Endothelial cell of umbilical vein (primary cell): Measurements from ENCODE around the gene TMEM181. TPM values are rescaled to one million over a fixed set of nuclear protein-coding genes. Genes with fewer than 3 reads are reported as not detected.

ENCODE experiments used
- BruUV-seq: library from RNA; stranded (reverse); fragments of 400-500 nt; replicated peaks from 2 replicates; lab custom pipeline; 2021; lab: Mats Ljungman, UMichigan
- CTCF ChIA-PET: fragments of 300-600, 350-600 bp; sonication (Branson Sonifier 250); formaldehyde crosslinking; loops from one replicate; lab custom pipeline; 2021; ENCODE audit warnings: antibody characterized with exemption, inconsistent platforms; lab: Charles Lee
- POLR2A ChIA-PET: fragments of 300-600, 350-600 bp; sonication (Branson Sonifier 250); formaldehyde crosslinking; loops from one replicate; lab custom pipeline; 2021; ENCODE audit warnings: antibody characterized with exemption, inconsistent platforms; lab: Charles Lee
- DNase-seq: peaks from one replicate; pipeline ENCODE4 v3.0.0-alpha.2; 2011; ENCODE audit warnings: low read depth, low spot score
- FAIRE-seq: peaks from 2 replicates; lab custom pipeline; 2011; peaks lifted over from hg19 to GRCh38; lab: Jason Lieb, UNC
- H2AFZ ChIP-seq: 2 replicates; pipeline ENCODE4 v1.6.0; 2012; ENCODE audit warnings: low read depth, low read length, control low read depth, inconsistent platforms
- H3K27ac ChIP-seq: 2 replicates; pipeline ENCODE4 v1.5.1; 2011; ENCODE audit warnings: low read depth, mild to moderate bottlenecking, control low read depth, low read length, moderate library complexity; ENCODE audit not compliant: insufficient read depth
- H3K27me3 ChIP-seq, 2 experiments: 2 replicates each; pipeline versions ENCODE4 v1.6.0 to v1.6.1; 2011; ENCODE audit warnings: low read length in 2 of 2, mixed read lengths in 1 of 2; ENCODE audit not compliant: control insufficient read depth in 2 of 2, insufficient read depth in 2 of 2
- H3K36me3 ChIP-seq, 2 experiments: 2 replicates in 1 of 2; 3 replicates in 1 of 2; pipeline ENCODE4 v1.5.1; 2011; ENCODE audit warnings: low read length in 2 of 2, mild to moderate bottlenecking in 1 of 2, moderate library complexity in 1 of 2; ENCODE audit not compliant: control insufficient read depth in 2 of 2, insufficient read depth in 2 of 2; ENCODE audit errors: extremely low read depth in 1 of 2
- H3K4me1 ChIP-seq: 3 replicates; pipeline ENCODE4 v1.5.1; 2011; ENCODE audit warnings: mild to moderate bottlenecking, low read length; ENCODE audit not compliant: control insufficient read depth, insufficient read depth; ENCODE audit errors: extremely low read depth
- H3K4me2 ChIP-seq: 2 replicates; pipeline ENCODE4 v1.6.1; 2011; ENCODE audit warnings: low read length, control low read depth, mixed read lengths; ENCODE audit not compliant: insufficient read depth
- H3K4me3 ChIP-seq, 3 experiments: fragments of 200-600 bp in 1 of 3; sonication (generic), shearing (Covaris generic) in 1 of 3; replicated peaks in 1 of 3; 2 replicates each; pipeline ENCODE4 v1.5.1; 2011 to 2016; ENCODE audit warnings: control low read depth in 3 of 3, low read length in 3 of 3, mild to moderate bottlenecking in 2 of 3, inconsistent platforms in 1 of 3, low read depth in 1 of 3, moderate library complexity in 1 of 3; ENCODE audit not compliant: insufficient read depth in 1 of 3
- H3K79me2 ChIP-seq: 2 replicates; pipeline ENCODE4 v1.6.0; 2012; ENCODE audit warnings: low read length, inconsistent platforms; ENCODE audit not compliant: control insufficient read depth, insufficient read depth
- H3K9ac ChIP-seq: replicated peaks from 2 replicates; pipeline ENCODE3; 2011; ENCODE audit warnings: low read length, control low read depth; ENCODE audit not compliant: insufficient read depth; ENCODE audit errors: extremely low read depth
- H3K9me1 ChIP-seq: replicated peaks from 3 replicates; pipeline ENCODE4 v1.6.0; 2011; ENCODE audit warnings: mild to moderate bottlenecking, low read length; ENCODE audit not compliant: control insufficient read depth, insufficient read depth; ENCODE audit errors: extremely low read depth
- H3K9me3 ChIP-seq: replicated peaks from 2 replicates; pipeline ENCODE4 v1.5.1; 2012; ENCODE audit warnings: low read length, inconsistent platforms; ENCODE audit not compliant: control insufficient read depth, insufficient read depth
- H4K20me1 ChIP-seq: replicated peaks from 2 replicates; pipeline ENCODE3; 2011; ENCODE audit warnings: mild to moderate bottlenecking, low read length; ENCODE audit not compliant: control insufficient read depth, insufficient read depth; ENCODE audit errors: extremely low read depth
- CTCF ChIP-seq, 2 donors: IDR thresholded peaks; 1 replicate in 1 of 2; 2 replicates in 1 of 2; pipeline ENCODE4 v1.5.1; 2011; ENCODE audit warnings: low read length in 2 of 2, mild to moderate bottlenecking in 2 of 2, moderate library complexity in 2 of 2, control low read depth in 1 of 2, inconsistent platforms in 1 of 2, low read depth in 1 of 2; ENCODE audit not compliant: insufficient read depth in 1 of 2; ENCODE audit errors: extremely low read depth in 1 of 2
- EZH2 ChIP-seq: IDR thresholded peaks from 2 replicates; pipeline ENCODE4 v1.6.1; 2012; ENCODE audit warnings: borderline replicate concordance, low read depth, mild to moderate bottlenecking, moderate library complexity, low read length, inconsistent platforms; ENCODE audit not compliant: severe bottlenecking
- FOS ChIP-seq: IDR thresholded peaks from 2 replicates; pipeline ENCODE4 v1.6.1; 2011; ENCODE audit warnings: mild to moderate bottlenecking, low read length, moderate library complexity, borderline replicate concordance; ENCODE audit not compliant: insufficient read depth
- GATA2 ChIP-seq: IDR thresholded peaks from 2 replicates; pipeline ENCODE4 v1.7.0; 2011; ENCODE audit warnings: low read depth, mild to moderate bottlenecking, moderate library complexity, mixed read lengths, low read length; ENCODE audit not compliant: insufficient read length, insufficient read depth
- JUN ChIP-seq: IDR thresholded peaks from 2 replicates; pipeline ENCODE4 v1.6.1; 2011; ENCODE audit warnings: borderline replicate concordance, low read depth; ENCODE audit not compliant: insufficient read length, insufficient read depth
- MAX ChIP-seq: IDR thresholded peaks from 2 replicates; pipeline ENCODE4 v1.6.1; 2011; ENCODE audit not compliant: insufficient read depth, insufficient read length
- MYC ChIP-seq: IDR thresholded peaks from one replicate; pipeline ENCODE4 v1.6.1; 2011; ENCODE audit warnings: mild to moderate bottlenecking, low read depth, low read length
- POLR2A ChIP-seq: IDR thresholded peaks from 2 replicates; pipeline ENCODE4 v1.6.1; 2012; ENCODE audit warnings: low read depth, mild to moderate bottlenecking, control low read depth, low read length
- POLR2AphosphoS5 ChIP-seq: IDR thresholded peaks from 2 replicates; pipeline ENCODE4 v1.6.1; 2012; ENCODE audit warnings: low read depth, mild to moderate bottlenecking, control low read depth, low read length, moderate library complexity; ENCODE audit not compliant: insufficient read depth
- dilution Hi-C: fragments of 300-500 bp; cut with MboI; formaldehyde crosslinking; loops from one replicate; pipeline ENCODE4 v1.15.0; 2019; ENCODE audit warnings: low sequenced_read_pairs; ENCODE audit not compliant: extremely low pct_ligation_motif_present
- intact Hi-C: fragments of 100-400 bp; cut with micrococcal nuclease; formaldehyde crosslinking; loops from one replicate; pipeline ENCODE4 v1.10.0; 2022
- polyA plus RNA-seq, 4 experiments: library from polyadenylated mRNA; depleted of rRNA in 3 of 4; stranded (reverse) in 3 of 4; unstranded in 1 of 4; fragments of >200 nt; gene quantifications; 2 replicates each; pipeline versions ENCODE4 v1.2.1 to v1.2.3, GENCODE V29; 2011 to 2012; ENCODE audit warnings: missing spikeins in 1 of 4
- total RNA-seq: library from RNA; stranded (reverse); gene quantifications from 2 replicates; pipeline ENCODE4 v1.2.3, GENCODE V29; 2021

Gene TMEM181
- total and polyA plus RNA-seq, 2 donors (not counting 3 experiments of a cell fraction or from before 2014, with no cell fraction given) = 21.7 to 33.5 TPM

- H4K20me1 ChIP-seq = no peaks in the 10 kb centered on the region
- no peak overlapping the region for H3K4me2 ChIP-seq
- H3K36me3 ChIP-seq = peaks cover 6 to 13% of the 10 kb centered on the region in 2 experiments
- FAIRE-seq = no peak
- TF ChIP-seq MAX (no peak), POLR2A (no peak), GATA2 (no peak), FOS (no peak), CTCF (IDR thresholded peaks at IDR 0.05; ENCODE audit: extremely low read depth in 1 of 2, insufficient read depth in 1 of 2, low read depth in 1 of 2, low read length in 2 of 2) (no peak), EZH2 (no peak), MYC (no peak), JUN (no peak), POLR2AphosphoS5 (no peak)
- BruUV-seq = no TSS peak
- intact Hi-C loops = loop anchor here (5.0 kb wide), 1 partner anchor 228 kb away; no protein-coding TSS in a partner anchor
- ChIA-PET POLR2A (no interaction called here), CTCF (interaction anchor here (0.9 to 2.0 kb wide), 2 partner anchors 15 to 57 kb away, joined by 3 to 6 read pairs; partner anchors contain the start of gene SYTL3)
- no peaks in the 10 kb centered on the region for H3K9me1 ChIP-seq
- no peak overlapping the region for H3K9ac ChIP-seq
- H3K4me3 ChIP-seq = no peak overlapping the region
- H3K27ac ChIP-seq = no peak overlapping the region
- dilution Hi-C loops = no loop called here
- H3K4me1 ChIP-seq = peaks cover 27% of the 10 kb centered on the region
- no peaks in the 10 kb centered on the region for H3K9me3 ChIP-seq
- H3K27me3 ChIP-seq = no peaks in the 10 kb centered on the region
- no peak overlapping the region for H2AFZ ChIP-seq
- peaks cover 9% of the 10 kb centered on the region for H3K79me2 ChIP-seq
- DNase-seq = no peak
These were observed 75.0 kb downstream of the TMEM181 start for GRCh38 chr6:158634695-158635426.
